Stimulated activated memory B cell treated with anti-CD40 and anti-IgM and Interleukin-4, amounts not matched to agents 10 μg/mL and 1 μg/mL and 100 μg/mL, for 72 hours (primary cell): ENCODE data around the gene DOC2A.
"Not testable (repeated sequence)": the region's sequence is repeated elsewhere in the genome, so short reads cannot be mapped to it uniquely, and the experiment has no call there.

ENCODE experiments used
- ATAC-seq: fragments of 150-1000 bp; cut with Tn5 transposase; 2 replicates; pipeline ENCODE4 v1.10.0; 2021
- H3K27ac Mint-ChIP-seq: one replicate; pipeline ENCODE4 v1.8.0; 2022; ENCODE audit warnings: mild to moderate bottlenecking, mixed read lengths
- H3K27me3 Mint-ChIP-seq: one replicate; pipeline ENCODE4 v1.8.0; 2022; ENCODE audit warnings: mixed read lengths
- H3K36me3 Mint-ChIP-seq: one replicate; pipeline ENCODE4 v1.8.0; 2022; ENCODE audit warnings: mixed read lengths
- H3K4me1 Mint-ChIP-seq: one replicate; pipeline ENCODE4 v1.8.0; 2022; ENCODE audit warnings: mixed read lengths
- H3K4me3 Mint-ChIP-seq: one replicate; pipeline ENCODE4 v1.8.0; 2022; ENCODE audit warnings: mild to moderate bottlenecking, moderate library complexity, mixed read lengths
- H3K9me3 Mint-ChIP-seq: one replicate; pipeline ENCODE4 v1.8.0; 2022; ENCODE audit warnings: mixed read lengths

DOC2A gene

GRCh38 chr16:30032083-30032819, 21.4 kb upstream of the DOC2A start:
- Mint-ChIP-seq H3K36me3 (no peaks in the 10 kb centered on the region), H3K4me1 (peaks cover 20% of the 10 kb centered on the region), H3K4me3 (no peak overlapping the region), H3K27ac (no peak overlapping the region), H3K27me3 (peaks cover 97% of the 10 kb centered on the region), H3K9me3 (no peaks in the 10 kb centered on the region)
- ATAC-seq = no peak

GRCh38 chr16:30031477-30031918, 20.7 kb upstream of the DOC2A start:
- Mint-ChIP-seq H3K9me3 (no peaks in the 10 kb centered on the region), H3K27ac (no peak overlapping the region), H3K36me3 (no peaks in the 10 kb centered on the region), H3K4me3 (no peak overlapping the region), H3K27me3 (peaks cover 100% of the 10 kb centered on the region), H3K4me1 (peaks cover 20% of the 10 kb centered on the region)
- no peak for ATAC-seq

- ATAC-seq = no peak
- Mint-ChIP-seq H3K36me3 (no peaks in the 10 kb centered on the region), H3K9me3 (no peaks in the 10 kb centered on the region), H3K27me3 (peaks cover 100% of the 10 kb centered on the region), H3K27ac (no peak within 1 kb of the TSS), H3K4me1 (peaks cover 20% of the 10 kb centered on the region), H3K4me3 (no peak within 1 kb of the TSS)
Measured at GRCh38 chr16:30030841-30031413, 20.1 kb upstream of the DOC2A start, which contains the start of gene TLCD3B. Gene TLCD3B (minus strand): TSS chr16:30031271. CDS start chr16:30030527, 744 bp downstream.

- Mint-ChIP-seq H3K9me3 (no peaks in the 10 kb centered on the region), H3K4me3 (no peak overlapping the region)
- no peak for ATAC-seq
Measured at GRCh38 chr16:30030011-30030685, 19.3 kb upstream of the DOC2A start.

GRCh38 chr16:30028438-30029076, 17.7 kb upstream of the DOC2A start:
- H3K27me3 Mint-ChIP-seq = peaks cover 94% of the 10 kb centered on the region
- H3K9me3 Mint-ChIP-seq = no peaks in the 10 kb centered on the region
- no peak for ATAC-seq
- H3K27ac Mint-ChIP-seq = no peak overlapping the region
- H3K36me3 Mint-ChIP-seq = no peaks in the 10 kb centered on the region
- no peak overlapping the region for H3K4me3 Mint-ChIP-seq
- peaks cover 20% of the 10 kb centered on the region for H3K4me1 Mint-ChIP-seq

More at GRCh38 chr16:30030011-30030685, 19.3 kb upstream of the DOC2A start:
- Mint-ChIP-seq H3K27ac (no peak overlapping the region), H3K36me3 (no peaks in the 10 kb centered on the region), H3K27me3 (peaks cover 97% of the 10 kb centered on the region), H3K4me1 (peaks cover 23% of the 10 kb centered on the region)

GRCh38 chr16:30027588-30028437, 17.0 kb upstream of the DOC2A start:
- Mint-ChIP-seq H3K36me3 (no peaks in the 10 kb centered on the region), H3K27me3 (peaks cover 92% of the 10 kb centered on the region), H3K9me3 (no peaks in the 10 kb centered on the region), H3K27ac (no peak overlapping the region), H3K4me3 (no peak overlapping the region), H3K4me1 (peaks cover 20% of the 10 kb centered on the region)
- ATAC-seq = no peak

GRCh38 chr16:30026449-30026848, 15.6 kb upstream of the DOC2A start:
- Mint-ChIP-seq H3K4me1 (peaks cover 16% of the 10 kb centered on the region), H3K36me3 (no peaks in the 10 kb centered on the region), H3K27ac (no peak overlapping the region), H3K27me3 (peaks cover 79% of the 10 kb centered on the region), H3K4me3 (no peak overlapping the region), H3K9me3 (no peaks in the 10 kb centered on the region)
- ATAC-seq = no peak

GRCh38 chr16:30025574-30025973, 14.7 kb upstream of the DOC2A start:
- peaks cover 25% of the 10 kb centered on the region for H3K4me1 Mint-ChIP-seq
- no peak for ATAC-seq
- H3K27ac Mint-ChIP-seq = no peak overlapping the region
- H3K36me3 Mint-ChIP-seq = no peaks in the 10 kb centered on the region
- no peak overlapping the region for H3K4me3 Mint-ChIP-seq
- H3K27me3 Mint-ChIP-seq = peaks cover 70% of the 10 kb centered on the region
- no peaks in the 10 kb centered on the region for H3K9me3 Mint-ChIP-seq

- Mint-ChIP-seq H3K4me1 (peaks cover 23% of the 10 kb centered on the region), H3K36me3 (no peaks in the 10 kb centered on the region), H3K27me3 (peaks cover 66% of the 10 kb centered on the region)
Measured at GRCh38 chr16:30025156-30025555, 14.3 kb upstream of the DOC2A start.

GRCh38 chr16:30024451-30024850, 13.6 kb upstream of the DOC2A start:
- no peaks in the 10 kb centered on the region for H3K9me3 Mint-ChIP-seq
- ATAC-seq = no peak
- H3K36me3 Mint-ChIP-seq = no peaks in the 10 kb centered on the region
- peaks cover 59% of the 10 kb centered on the region for H3K27me3 Mint-ChIP-seq
- H3K4me3 Mint-ChIP-seq = no peak overlapping the region
- no peak overlapping the region for H3K27ac Mint-ChIP-seq
- H3K4me1 Mint-ChIP-seq = peaks cover 21% of the 10 kb centered on the region

More at GRCh38 chr16:30025156-30025555, 14.3 kb upstream of the DOC2A start:
- H3K4me3 Mint-ChIP-seq = no peak overlapping the region
- ATAC-seq = no peak
- no peak overlapping the region for H3K27ac Mint-ChIP-seq
- H3K9me3 Mint-ChIP-seq = no peaks in the 10 kb centered on the region

- Mint-ChIP-seq H3K36me3 (no peaks in the 10 kb centered on the region), H3K4me1 (peaks cover 21% of the 10 kb centered on the region), H3K27me3 (peaks cover 50% of the 10 kb centered on the region), H3K9me3 (no peaks in the 10 kb centered on the region), H3K4me3 (no peak overlapping the region), H3K27ac (no peak overlapping the region)
- no peak for ATAC-seq
Measured at GRCh38 chr16:30023586-30023985, 12.8 kb upstream of the DOC2A start.

GRCh38 chr16:30022887-30023286, 12.1 kb upstream of the DOC2A start, which contains the start of gene C16orf92:
Gene C16orf92 (plus strand): TSS chr16:30023198. CDS start chr16:30023341, 143 bp downstream.
- Mint-ChIP-seq H3K9me3 (no peaks in the 10 kb centered on the region), H3K36me3 (no peaks in the 10 kb centered on the region), H3K27ac (no peak within 1 kb of the TSS), H3K4me3 (no peak within 1 kb of the TSS), H3K27me3 (peaks cover 43% of the 10 kb centered on the region), H3K4me1 (peaks cover 21% of the 10 kb centered on the region)
- ATAC-seq = no peak

GRCh38 chr16:30018731-30019158, 7.9 kb upstream of the DOC2A start:
- no peaks in the 10 kb centered on the region for H3K36me3 Mint-ChIP-seq
- H3K4me3 Mint-ChIP-seq = no peak overlapping the region
- H3K4me1 Mint-ChIP-seq = peaks cover 15% of the 10 kb centered on the region
- peaks cover 29% of the 10 kb centered on the region for H3K27me3 Mint-ChIP-seq
- no peak for ATAC-seq
- H3K27ac Mint-ChIP-seq = no peak overlapping the region
- no peaks in the 10 kb centered on the region for H3K9me3 Mint-ChIP-seq

GRCh38 chr16:30017937-30018336, 7.1 kb upstream of the DOC2A start:
- Mint-ChIP-seq H3K27me3 (peaks cover 21% of the 10 kb centered on the region), H3K4me1 (peaks cover 15% of the 10 kb centered on the region)
- not testable (repeated sequence) for H3K9me3 Mint-ChIP-seq, H3K36me3 Mint-ChIP-seq, H3K4me3 Mint-ChIP-seq, H3K27ac Mint-ChIP-seq, ATAC-seq
